T-cell (primary cell): Measurements from ENCODE around the gene TTC21B. TPM values are rescaled to one million over a fixed set of nuclear protein-coding genes. Genes with fewer than 3 reads are reported as not detected.

Source experiments
- ATAC-seq, 4 experiments: fragments of 200-7000 bp in 3 of 4; fragments of 150-1000 bp in 1 of 4; cut with Tn5 transposase; replicated peaks in 1 of 4; 1 replicate in 3 of 4; 2 replicates in 1 of 4; pipeline ENCODE4 v1.10.0; 2021; ENCODE audit warnings: moderate library complexity in 3 of 4, mild to moderate bottlenecking in 2 of 4, moderate number of reproducible peaks in 1 of 4
- CTCF ChIA-PET, 2 donors: fragments of 300-600 bp; sonication (Branson Sonifier 250); formaldehyde crosslinking; loops; one replicate each; lab custom pipeline; 2022; ENCODE audit warnings: antibody characterized with exemption in 2 of 2; lab: Charles Lee
- POLR2A ChIA-PET, 2 donors: fragments of 300-600 bp; sonication (Branson Sonifier 250); formaldehyde crosslinking; loops; one replicate each; lab custom pipeline; 2022; ENCODE audit warnings: antibody characterized with exemption in 2 of 2; lab: Charles Lee
- DNase-seq, 35 experiments: peaks; one replicate each; pipeline versions ENCODE4 v3.0.0 to v3.0.0-alpha.2; 2013 to 2023
- H3K27ac ChIP-seq: one replicate; pipeline ENCODE4 v1.5.1; 2013; ENCODE audit warnings: low read length
- H3K27me3 ChIP-seq, 2 experiments: replicated peaks in 1 of 2; 1 replicate in 1 of 2; 2 replicates in 1 of 2; pipeline versions ENCODE4 v1.6.1 to v1.7.0; 2013; ENCODE audit warnings: low read length in 1 of 2, mixed read lengths in 1 of 2; ENCODE audit not compliant: control insufficient read depth in 2 of 2, insufficient read depth in 2 of 2; ENCODE audit errors: extremely low read depth in 1 of 2
- H3K36me3 ChIP-seq, 2 donors: 1 replicate in 1 of 2; 2 replicates in 1 of 2; pipeline versions ENCODE4 v1.6.1 to v1.7.0; 2013; ENCODE audit warnings: low read length in 1 of 2; ENCODE audit not compliant: control insufficient read depth in 2 of 2, insufficient read depth in 1 of 2; ENCODE audit errors: extremely low read depth in 1 of 2
- H3K4me1 ChIP-seq, 2 experiments: 1 replicate in 1 of 2; 2 replicates in 1 of 2; pipeline versions ENCODE4 v1.6.1 to v1.7.0; 2013; ENCODE audit warnings: low read length in 2 of 2, mixed read lengths in 1 of 2; ENCODE audit not compliant: insufficient read depth in 2 of 2, control insufficient read depth in 1 of 2; ENCODE audit errors: extremely low read depth in 1 of 2
- H3K4me3 ChIP-seq, 2 donors: 1 replicate in 1 of 2; 2 replicates in 1 of 2; pipeline versions ENCODE4 v1.5.1 to v1.7.0; 2013; ENCODE audit warnings: mild to moderate bottlenecking in 2 of 2, low read length in 1 of 2, moderate library complexity in 1 of 2; ENCODE audit not compliant: control insufficient read depth in 1 of 2; ENCODE audit errors: extremely low read depth in 1 of 2
- H3K9me3 ChIP-seq: 2 replicates; pipeline ENCODE4 v1.7.0; 2013
- H3K27ac Mint-ChIP-seq, 2 donors: one replicate each; pipeline ENCODE4 v1.8.0; 2020 to 2021; ENCODE audit warnings: mild to moderate bottlenecking in 2 of 2, mixed read lengths in 2 of 2
- H3K27me3 Mint-ChIP-seq, 2 donors: one replicate each; pipeline ENCODE4 v1.8.0; 2021 to 2022; ENCODE audit warnings: mixed read lengths in 2 of 2
- H3K36me3 Mint-ChIP-seq: one replicate; pipeline ENCODE4 v1.8.0; 2021; ENCODE audit warnings: mixed read lengths
- H3K4me1 Mint-ChIP-seq, 3 donors: one replicate each; pipeline ENCODE4 v1.8.0; 2020 to 2022; ENCODE audit warnings: mixed read lengths in 3 of 3, mild to moderate bottlenecking in 1 of 3
- H3K4me3 Mint-ChIP-seq, 3 donors: one replicate each; pipeline ENCODE4 v1.8.0; 2020 to 2022; ENCODE audit warnings: mild to moderate bottlenecking in 3 of 3, mixed read lengths in 3 of 3, moderate library complexity in 3 of 3
- H3K9me3 Mint-ChIP-seq, 3 donors: one replicate each; pipeline ENCODE4 v1.8.0; 2020 to 2022; ENCODE audit warnings: mixed read lengths in 3 of 3
- WGBS: methylation state at CpG from one replicate; pipeline ENCODE4 v1.1.5; 2013; ENCODE audit warnings: missing lambda C conversion rate; ENCODE audit not compliant: insufficient coverage; 5-methylcytosine and 5-hydroxymethylcytosine counted together
- total RNA-seq, 35 experiments: library from RNA in 6 of 35; stranded (reverse) in 6 of 35; fragments of 120-200 nt in 1 of 35; gene quantifications; one replicate each; pipeline versions ENCODE4 v1.2.1 to v1.2.4 and lab custom pipeline; 2013 to 2026

Gene TTC21B
- total RNA-seq, 5 donors from 2014 or later (not counting 1 experiment from before 2014, with no cell fraction given), result 20.5 to 31.4 (median 23.4) TPM

GRCh38 chr2:165970663-165971062 is 17.1 kb upstream of the TTC21B start:
- no CpG with 5 or more reads among the region's 1 CpG for WGBS
- ATAC-seq (no peak), DNase-seq (no peak)
- Mint-ChIP-seq H3K36me3 (peaks cover 4% of the 10 kb centered on the region), H3K27ac (no peak overlapping the region), H3K9me3 (no peaks in the 10 kb centered on the region), H3K4me3 (no peak overlapping the region), H3K27me3 (peaks cover 35 to 37% of the 10 kb centered on the region in 2 donors), H3K4me1 (no peaks in the 10 kb centered on the region)
- Histone ChIP-seq H3K9me3 (no peaks in the 10 kb centered on the region), H3K27me3 (peaks cover 0 to 19% of the 10 kb centered on the region in 2 experiments), H3K36me3 (no peaks in the 10 kb centered on the region), H3K4me1 (no peaks in the 10 kb centered on the region), H3K4me3 (no peak overlapping the region), H3K27ac (no peak overlapping the region)
- ChIA-PET POLR2A (no interaction called here), CTCF (no interaction called here)

DNA sequence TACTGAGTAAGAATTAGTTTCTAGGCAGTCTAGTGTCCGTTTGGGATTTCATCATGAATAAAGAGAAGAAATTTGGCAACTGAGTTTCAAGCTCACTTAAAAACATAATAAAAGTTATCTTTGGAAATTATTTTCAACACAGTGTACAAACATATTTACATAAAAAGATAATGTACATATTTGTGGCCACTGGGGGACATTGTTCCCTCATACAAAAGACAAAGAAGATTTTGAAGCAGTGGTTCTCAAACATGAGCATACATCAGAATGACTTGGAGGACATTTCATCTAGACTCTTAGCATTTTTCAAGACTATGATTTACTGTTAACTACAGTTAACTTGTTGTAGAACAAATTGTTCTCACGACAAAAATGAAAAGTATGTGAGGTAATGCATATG is 15.7 kb upstream of the TTC21B start:
- WGBS, result no CpG with 5 or more reads among the region's 2 CpGs
- no peak for ATAC-seq
- peaks cover 30 to 35% of the 10 kb centered on the region in 2 donors for H3K27me3 Mint-ChIP-seq
- DNase-seq, result no peak
- CTCF ChIA-PET, result no interaction called here
- H3K36me3 Mint-ChIP-seq, result peaks cover 4% of the 10 kb centered on the region
- peaks cover 0 to 19% of the 10 kb centered on the region in 2 experiments for H3K27me3 ChIP-seq
- no peaks in the 10 kb centered on the region for H3K9me3 ChIP-seq
- no peaks in the 10 kb centered on the region for H3K4me1 ChIP-seq
- H3K4me3 Mint-ChIP-seq, result no peak overlapping the region
- no peak overlapping the region for H3K4me3 ChIP-seq
- H3K9me3 Mint-ChIP-seq, result no peaks in the 10 kb centered on the region
- H3K27ac ChIP-seq, result no peak overlapping the region
- H3K36me3 ChIP-seq, result no peaks in the 10 kb centered on the region
- POLR2A ChIA-PET, result no interaction called here
- H3K4me1 Mint-ChIP-seq, result no peaks in the 10 kb centered on the region
- no peak overlapping the region for H3K27ac Mint-ChIP-seq

- Mint-ChIP-seq H3K9me3 (no peaks in the 10 kb centered on the region), H3K27me3 (peaks cover 20 to 31% of the 10 kb centered on the region in 2 donors), H3K27ac (no peak overlapping the region), H3K36me3 (peaks cover 4% of the 10 kb centered on the region), H3K4me3 (no peak overlapping the region), H3K4me1 (no peaks in the 10 kb centered on the region)
- H3K9me3 ChIP-seq, result no peaks in the 10 kb centered on the region
- ChIA-PET POLR2A (no interaction called here), CTCF (no interaction called here)
- H3K36me3 ChIP-seq, result no peaks in the 10 kb centered on the region
- H3K27me3 ChIP-seq, result peaks cover 0 to 19% of the 10 kb centered on the region in 2 experiments
- WGBS, result 64% methylated on average over 2 of the region's 3 CpGs
- no peaks in the 10 kb centered on the region for H3K4me1 ChIP-seq
- ATAC-seq (no peak), DNase-seq (no peak)
- H3K4me3 ChIP-seq, result no peak overlapping the region
- H3K27ac ChIP-seq, result no peak overlapping the region
These were observed 14.2 kb upstream of the TTC21B start for GRCh38 chr2:165967746-165968145.

DNA sequence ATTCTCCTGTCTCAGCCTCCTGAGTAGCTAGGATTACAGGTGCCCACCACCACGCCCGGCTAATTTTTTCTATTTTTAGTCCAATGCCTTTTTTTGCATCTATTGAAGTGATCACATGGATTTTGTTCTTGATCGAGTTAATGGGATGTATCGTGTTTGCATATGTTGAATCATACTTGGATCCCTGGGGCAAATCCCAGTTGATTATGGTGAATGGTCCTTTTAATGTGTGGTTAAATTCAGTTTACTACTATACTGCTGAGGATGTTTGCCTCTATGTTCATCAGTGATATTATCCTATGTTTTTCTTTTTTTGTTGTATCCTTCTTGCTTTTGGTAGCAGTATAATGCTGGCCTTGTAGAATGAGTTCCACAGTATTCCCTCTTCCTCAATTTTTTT is 8.2 kb upstream of the TTC21B start:
- H3K4me3 ChIP-seq, result no peak overlapping the region
- H3K36me3 ChIP-seq, result no peaks in the 10 kb centered on the region
- Mint-ChIP-seq H3K9me3 (no peaks in the 10 kb centered on the region), H3K27ac (no peak overlapping the region), H3K27me3 (peaks cover 0 to 3% of the 10 kb centered on the region in 2 donors), H3K36me3 (no peaks in the 10 kb centered on the region), H3K4me1 (no peaks in the 10 kb centered on the region), H3K4me3 (no peak overlapping the region)
- ATAC-seq, result no peak
- ChIA-PET POLR2A (no interaction called here), CTCF (no interaction called here)
- no peak overlapping the region for H3K27ac ChIP-seq
- DNase-seq, result no peak
- H3K27me3 ChIP-seq, result no peaks in the 10 kb centered on the region
- H3K9me3 ChIP-seq, result no peaks in the 10 kb centered on the region
- no peaks in the 10 kb centered on the region for H3K4me1 ChIP-seq
- WGBS, result no CpG with 5 or more reads among the region's 4 CpGs

DNA sequence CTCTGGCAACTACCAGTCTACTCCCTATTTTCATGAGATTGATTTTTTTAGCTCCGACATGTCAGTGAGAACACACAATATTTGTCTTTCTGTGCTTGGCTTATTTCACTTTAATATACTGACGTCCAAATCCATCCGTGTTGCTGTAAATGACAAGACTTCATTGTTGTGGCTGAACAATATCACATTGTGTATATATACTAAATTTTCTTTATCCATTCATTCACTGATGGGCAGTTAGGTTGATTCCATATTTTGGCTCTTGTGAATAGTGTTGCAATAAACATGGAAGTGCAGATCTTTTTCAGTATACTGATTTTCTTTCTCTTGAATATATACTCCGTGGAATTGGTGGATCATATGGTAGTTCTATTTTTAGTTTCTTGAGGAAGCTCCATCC is 5.8 kb upstream of the TTC21B start:
- H3K27me3 ChIP-seq, result no peaks in the 10 kb centered on the region
- POLR2A ChIA-PET, result interaction anchor here in 1 of 2 donors (0.6 kb wide), 1 partner anchor 168 kb away, joined by 4 read pairs; the partner anchor contains the start of gene SCN1A

DNA sequence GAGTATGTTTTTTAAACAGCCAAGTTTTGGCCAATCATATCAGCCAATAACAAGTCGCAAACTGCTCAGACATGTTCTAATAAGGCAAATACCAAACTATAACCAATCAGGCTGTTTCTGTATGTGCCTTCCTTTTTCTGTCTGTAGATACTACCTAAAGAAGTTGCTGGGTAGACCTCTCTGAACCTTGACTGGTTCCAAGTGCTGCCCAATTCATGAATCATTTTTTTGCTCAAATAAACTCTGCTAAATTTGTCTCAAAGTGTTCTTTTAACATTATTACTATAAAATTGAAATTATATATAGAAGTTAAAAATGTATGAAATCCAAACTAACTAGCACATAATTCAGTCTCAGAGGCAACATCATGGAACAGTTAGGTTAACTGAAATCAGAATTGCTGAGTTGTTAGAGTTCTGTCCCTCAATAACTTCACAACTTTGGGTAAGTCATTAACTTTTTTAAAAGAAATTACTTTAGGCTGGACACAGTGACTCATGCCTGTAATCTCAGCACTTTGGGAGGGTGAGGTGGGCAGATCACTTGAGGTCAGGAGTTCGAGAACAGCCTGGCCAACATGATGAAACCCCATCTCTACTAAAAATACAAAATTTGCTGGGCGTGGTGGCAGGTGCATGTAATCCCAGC is 4.9 kb upstream of the TTC21B start:
- H3K27ac Mint-ChIP-seq, result no peak overlapping the region

More for the DNA sequence above, 5.8 kb upstream of the TTC21B start:
- H3K27me3 Mint-ChIP-seq, result no peaks in the 10 kb centered on the region
- Histone ChIP-seq H3K9me3 (no peaks in the 10 kb centered on the region), H3K4me3 (no peak overlapping the region), H3K36me3 (no peaks in the 10 kb centered on the region), H3K27ac (no peak overlapping the region), H3K4me1 (peaks cover 3 to 6% of the 10 kb centered on the region in 2 experiments)
- H3K9me3 Mint-ChIP-seq, result no peaks in the 10 kb centered on the region
- no peaks in the 10 kb centered on the region for H3K36me3 Mint-ChIP-seq
- CTCF ChIA-PET, result no interaction called here
- WGBS, result no CpG with 5 or more reads among the region's 4 CpGs
- no peak for ATAC-seq
- DNase-seq, result no peak
- H3K4me3 Mint-ChIP-seq, result no peak overlapping the region
- peaks cover 17 to 20% (median 18%) of the 10 kb centered on the region in 3 donors for H3K4me1 Mint-ChIP-seq
- no peak overlapping the region for H3K27ac Mint-ChIP-seq

More for the DNA sequence above, 4.9 kb upstream of the TTC21B start:
- H3K4me1 ChIP-seq, result peaks cover 3 to 9% of the 10 kb centered on the region in 2 experiments
- DNase-seq (no peak), ATAC-seq (no peak)
- CTCF ChIA-PET, result interaction anchor here in 1 of 2 donors (1.8 kb wide), 1 partner anchor 13 kb away, joined by 10 read pairs; no protein-coding TSS in a partner anchor
- no peak overlapping the region for H3K27ac ChIP-seq
- no peaks in the 10 kb centered on the region for H3K27me3 Mint-ChIP-seq
- no peaks in the 10 kb centered on the region for H3K36me3 Mint-ChIP-seq
- POLR2A ChIA-PET, result no interaction called here
- 100% methylated on average over 1 of the region's 3 CpGs for WGBS
- H3K4me3 Mint-ChIP-seq, result no peak overlapping the region
- H3K36me3 ChIP-seq, result no peaks in the 10 kb centered on the region
- no peak overlapping the region for H3K4me3 ChIP-seq
- no peaks in the 10 kb centered on the region for H3K9me3 Mint-ChIP-seq
- no peaks in the 10 kb centered on the region for H3K27me3 ChIP-seq
- no peaks in the 10 kb centered on the region for H3K9me3 ChIP-seq
- peaks cover 17 to 24% (median 18%) of the 10 kb centered on the region in 3 donors for H3K4me1 Mint-ChIP-seq
